KOPT-K1 (cell line): ENCODE results near the gene NDEL1.

Source experiments
- H3K27ac ChIP-seq: fragments of 200-600 bp; sonication (generic); 2 replicates; pipeline ENCODE4 v1.5.1; 2016; ENCODE audit warnings: antibody characterized with exemption, mild to moderate bottlenecking, low read depth, low read length; ENCODE audit not compliant: poor library complexity, severe bottlenecking
- H3K36me3 ChIP-seq: fragments of 200-600 bp; sonication (generic); 2 replicates; pipeline ENCODE4 v1.5.1; 2017; ENCODE audit warnings: antibody characterized with exemption, mild to moderate bottlenecking, low read length, moderate library complexity; ENCODE audit not compliant: insufficient read depth
- H3K9me3 ChIP-seq: fragments of 200-600 bp; sonication (generic); 2 replicates; pipeline ENCODE4 v1.5.1; 2017; ENCODE audit warnings: antibody characterized with exemption, low read length, mild to moderate bottlenecking; ENCODE audit not compliant: insufficient read depth, poor library complexity, severe bottlenecking

The NDEL1 gene

GRCh38 chr17:8514801-8515200 lies 79.1 kb downstream of the NDEL1 start:
- Histone ChIP-seq H3K27ac (no peak overlapping the region), H3K36me3 (peaks cover 70% of the 10 kb centered on the region), H3K9me3 (no peaks in the 10 kb centered on the region)
